Ovary (tissue), 3 donors: Measurements from ENCODE around the gene SLX4IP.

Experiments
- CTCF ChIP-seq, 3 donors: fragments of 450-650 bp in 2 of 3; fragments of 200-600 bp in 1 of 3; IDR thresholded peaks; one replicate each; pipeline versions ENCODE4 v1.5.1 to v1.8.0; 2016 to 2022; ENCODE audit warnings: antibody characterized with exemption in 3 of 3, mild to moderate bottlenecking in 1 of 3
- POLR2A ChIP-seq: fragments of 450-650 bp; IDR thresholded peaks from one replicate; pipeline ENCODE4 v1.6.1; 2017; ENCODE audit warnings: antibody characterized with exemption, mild to moderate bottlenecking, moderate library complexity
- donor health status: DM: no; HTN: no; CAD: no.

GRCh38 chr20:10453241-10453640 lies 18.1 kb downstream of the SLX4IP start:
- TF ChIP-seq CTCF (IDR thresholded peaks at IDR 0.05) (no peak), POLR2A (no peak)
